ENCODE measurements around the gene FBLN2. TPM values are rescaled to one million over a fixed set of nuclear protein-coding genes. Genes with fewer than 3 reads are reported as not detected.

Gene FBLN2
- total and polyA plus RNA-seq, 4 donors, result 4.3 to 43.4 (median 21.1) TPM

DNA sequence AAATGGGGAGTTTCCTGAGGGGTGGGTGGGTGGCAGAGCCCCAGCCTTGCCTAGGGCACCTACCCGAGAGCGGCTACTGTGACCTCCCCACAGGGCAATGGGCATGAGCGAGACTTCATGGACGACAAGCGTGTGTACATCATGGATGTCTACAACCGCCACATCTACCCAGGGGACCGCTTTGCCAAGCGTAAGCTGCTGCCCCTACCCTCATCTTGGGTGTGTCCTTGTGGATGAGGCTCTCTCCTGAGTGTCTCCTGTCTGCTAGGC lies 46.2 kb upstream of the FBLN2 start:
- H3K27me3 ChIP-seq (ENCODE audit: control insufficient read depth in 3 of 3, insufficient read depth in 3 of 3, low read length in 2 of 3), result no peaks in the 10 kb centered on the region
- no peak overlapping the region for H3K27ac ChIP-seq (ENCODE audit: low read depth in 1 of 2, low read length in 1 of 2)
- peaks cover 0 to 18% (median 4%) of the 10 kb centered on the region in 4 donors for H3K36me3 ChIP-seq (ENCODE audit: control insufficient read depth in 4 of 4, insufficient read depth in 4 of 4, low read length in 4 of 4)
- no peak overlapping the region for H3K9ac ChIP-seq (ENCODE audit: insufficient read depth in 1 of 2, low read length in 2 of 2)
- H3K4me3 ChIP-seq, result no peak overlapping the region
- WGBS, 2 donors, result 97 to 99% methylated on average over 8 of the region's 8 CpGs
- peaks cover 0 to 3% (median 0%) of the 10 kb centered on the region in 5 donors for H3K4me1 ChIP-seq (ENCODE audit: control insufficient read depth in 5 of 5, insufficient read depth in 5 of 5, low read length in 5 of 5)
- no peaks in the 10 kb centered on the region for H3K9me3 ChIP-seq (ENCODE audit: control insufficient read depth in 4 of 4, insufficient read depth in 3 of 4, low read length in 3 of 4)
- no peak for ATAC-seq (ENCODE audit: insufficient read depth, low FRiP score)
- TF ChIP-seq, protein P1, sequence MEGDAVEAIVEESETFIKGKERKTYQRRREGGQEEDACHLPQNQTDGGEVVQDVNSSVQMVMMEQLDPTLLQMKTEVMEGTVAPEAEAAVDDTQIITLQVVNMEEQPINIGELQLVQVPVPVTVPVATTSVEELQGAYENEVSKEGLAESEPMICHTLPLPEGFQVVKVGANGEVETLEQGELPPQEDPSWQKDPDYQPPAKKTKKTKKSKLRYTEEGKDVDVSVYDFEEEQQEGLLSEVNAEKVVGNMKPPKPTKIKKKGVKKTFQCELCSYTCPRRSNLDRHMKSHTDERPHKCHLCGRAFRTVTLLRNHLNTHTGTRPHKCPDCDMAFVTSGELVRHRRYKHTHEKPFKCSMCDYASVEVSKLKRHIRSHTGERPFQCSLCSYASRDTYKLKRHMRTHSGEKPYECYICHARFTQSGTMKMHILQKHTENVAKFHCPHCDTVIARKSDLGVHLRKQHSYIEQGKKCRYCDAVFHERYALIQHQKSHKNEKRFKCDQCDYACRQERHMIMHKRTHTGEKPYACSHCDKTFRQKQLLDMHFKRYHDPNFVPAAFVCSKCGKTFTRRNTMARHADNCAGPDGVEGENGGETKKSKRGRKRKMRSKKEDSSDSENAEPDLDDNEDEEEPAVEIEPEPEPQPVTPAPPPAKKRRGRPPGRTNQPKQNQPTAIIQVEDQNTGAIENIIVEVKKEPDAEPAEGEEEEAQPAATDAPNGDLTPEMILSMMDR (IDR thresholded peaks at IDR 0.05; ENCODE audit: control extremely low read depth, extremely low read depth), result no peak
- DNase-seq, result no peak

GRCh38 chr3:13504161-13504831 lies 44.6 kb upstream of the FBLN2 start:
- H3K9me3 ChIP-seq (ENCODE audit: control insufficient read depth in 4 of 4, insufficient read depth in 3 of 4, low read length in 3 of 4), result no peaks in the 10 kb centered on the region
- no peaks in the 10 kb centered on the region for H3K27me3 ChIP-seq (ENCODE audit: control insufficient read depth in 3 of 3, insufficient read depth in 3 of 3, low read length in 2 of 3)
- no peak overlapping the region for H3K27ac ChIP-seq (ENCODE audit: low read depth in 1 of 2, low read length in 1 of 2)
- TF ChIP-seq, protein P1 (IDR thresholded peaks at IDR 0.05; ENCODE audit: control extremely low read depth, extremely low read depth), result no peak
- peaks cover 0 to 7% (median 0%) of the 10 kb centered on the region in 5 donors for H3K4me1 ChIP-seq (ENCODE audit: control insufficient read depth in 5 of 5, insufficient read depth in 5 of 5, low read length in 5 of 5)
- H3K9ac ChIP-seq (ENCODE audit: insufficient read depth in 1 of 2, low read length in 2 of 2), result no peak overlapping the region
- DNase-seq, result no peak
- H3K4me3 ChIP-seq, result no peak overlapping the region
- ATAC-seq (ENCODE audit: insufficient read depth, low FRiP score), result no peak
- H3K36me3 ChIP-seq (ENCODE audit: control insufficient read depth in 4 of 4, insufficient read depth in 4 of 4, low read length in 4 of 4), result peaks cover 0 to 15% (median 4%) of the 10 kb centered on the region in 4 donors
- 94 to 96% methylated on average over 23 of the region's 23 CpGs for WGBS, 2 donors

- DNase-seq (no peak), ATAC-seq (ENCODE audit: insufficient read depth, low FRiP score) (no peak)
- H3K9me3 ChIP-seq (ENCODE audit: control insufficient read depth in 4 of 4, insufficient read depth in 3 of 4, low read length in 3 of 4), result no peaks in the 10 kb centered on the region
- WGBS, 2 donors, result 91 to 94% methylated on average over 16 of the region's 16 CpGs
- H3K9ac ChIP-seq (ENCODE audit: insufficient read depth in 1 of 2, low read length in 2 of 2), result no peak overlapping the region
- no peaks in the 10 kb centered on the region for H3K27me3 ChIP-seq (ENCODE audit: control insufficient read depth in 3 of 3, insufficient read depth in 3 of 3, low read length in 2 of 3)
- no peak overlapping the region for H3K4me3 ChIP-seq
- H3K36me3 ChIP-seq (ENCODE audit: control insufficient read depth in 4 of 4, insufficient read depth in 4 of 4, low read length in 4 of 4), result peaks cover 0 to 12% (median 3%) of the 10 kb centered on the region in 4 donors
- TF ChIP-seq, protein P1 (IDR thresholded peaks at IDR 0.05; ENCODE audit: control extremely low read depth, extremely low read depth), result no peak
- H3K27ac ChIP-seq (ENCODE audit: low read depth in 1 of 2, low read length in 1 of 2), result no peak overlapping the region
- peaks cover 0 to 7% (median 0%) of the 10 kb centered on the region in 5 donors for H3K4me1 ChIP-seq (ENCODE audit: control insufficient read depth in 5 of 5, insufficient read depth in 5 of 5, low read length in 5 of 5)
Observed at GRCh38 chr3:13505147-13506130, 43.5 kb upstream of the FBLN2 start.

Measured in lung (tissue), 12 donors.